Adipocyte (in vitro differentiated cells): Measurements from ENCODE around the gene BRD4.

Experiments
- DNase-seq: peaks from one replicate; pipeline ENCODE4 v3.0.0-alpha.2; 2015; ENCODE audit warnings: low read depth
- H3K27me3 ChIP-seq: replicated peaks from 2 replicates; pipeline ENCODE4 v1.7.0; 2013; ENCODE audit warnings: mild to moderate bottlenecking, low read length, moderate library complexity; ENCODE audit not compliant: control insufficient read depth, insufficient read depth
- H3K36me3 ChIP-seq: 2 replicates; pipeline ENCODE4 v1.7.0; 2013; ENCODE audit warnings: low read length, mild to moderate bottlenecking, moderate library complexity; ENCODE audit not compliant: control insufficient read depth, insufficient read depth, severe bottlenecking
- H3K4me1 ChIP-seq: 2 replicates; pipeline ENCODE4 v1.7.0; 2013; ENCODE audit warnings: mild to moderate bottlenecking, low read length, moderate library complexity; ENCODE audit not compliant: control insufficient read depth, insufficient read depth
- H3K4me3 ChIP-seq: 2 replicates; pipeline ENCODE4 v1.7.0; 2013; ENCODE audit warnings: mild to moderate bottlenecking, low read length, moderate library complexity
- H3K9ac ChIP-seq: 2 replicates; pipeline ENCODE4 v1.7.0; 2013; ENCODE audit warnings: mild to moderate bottlenecking, low read length, moderate library complexity
- H3K9me3 ChIP-seq: 2 replicates; pipeline ENCODE4 v1.7.0; 2013; ENCODE audit warnings: mild to moderate bottlenecking, low read length, moderate library complexity; ENCODE audit not compliant: control insufficient read depth

The BRD4 gene

GRCh38 chr19:15305582-15306334, 26.6 kb downstream of the BRD4 start:
- peaks cover 35% of the 10 kb centered on the region for H3K4me1 ChIP-seq
- no peak overlapping the region for H3K4me3 ChIP-seq
- H3K27me3 ChIP-seq: no peaks in the 10 kb centered on the region
- no peaks in the 10 kb centered on the region for H3K9me3 ChIP-seq
- no peak overlapping the region for H3K9ac ChIP-seq
- DNase-seq: no peak
- H3K36me3 ChIP-seq: no peaks in the 10 kb centered on the region

GRCh38 chr19:15304140-15304705, 28.1 kb downstream of the BRD4 start:
- no peaks in the 10 kb centered on the region for H3K27me3 ChIP-seq
- H3K9me3 ChIP-seq: no peaks in the 10 kb centered on the region
- H3K4me1 ChIP-seq: peaks cover 48% of the 10 kb centered on the region
- H3K36me3 ChIP-seq: no peaks in the 10 kb centered on the region
- no peak for DNase-seq
- H3K9ac ChIP-seq: no peak overlapping the region
- H3K4me3 ChIP-seq: no peak overlapping the region

GRCh38 chr19:15303105-15303780, 29.1 kb downstream of the BRD4 start:
- Histone ChIP-seq H3K4me1 (peaks cover 54% of the 10 kb centered on the region), H3K4me3 (no peak overlapping the region), H3K27me3 (no peaks in the 10 kb centered on the region), H3K9me3 (no peaks in the 10 kb centered on the region), H3K36me3 (no peaks in the 10 kb centered on the region), H3K9ac (no peak overlapping the region)
- no peak for DNase-seq

- no peak overlapping the region for H3K9ac ChIP-seq
- H3K27me3 ChIP-seq: no peaks in the 10 kb centered on the region
- H3K36me3 ChIP-seq: no peaks in the 10 kb centered on the region
- H3K4me1 ChIP-seq: peaks cover 75% of the 10 kb centered on the region
- DNase-seq: peak; percentile 76
- H3K9me3 ChIP-seq: no peaks in the 10 kb centered on the region
- H3K4me3 ChIP-seq: peak overlapping the region; percentile 37
Observed at GRCh38 chr19:15300533-15301197, 31.7 kb downstream of the BRD4 start.

GRCh38 chr19:15299568-15300409, 32.5 kb downstream of the BRD4 start:
- H3K27me3 ChIP-seq: no peaks in the 10 kb centered on the region
- H3K4me3 ChIP-seq: no peak overlapping the region
- H3K4me1 ChIP-seq: peaks cover 81% of the 10 kb centered on the region
- peak; percentile 89 for DNase-seq
- H3K9ac ChIP-seq: no peak overlapping the region
- H3K9me3 ChIP-seq: no peaks in the 10 kb centered on the region
- no peaks in the 10 kb centered on the region for H3K36me3 ChIP-seq

- Histone ChIP-seq H3K4me1 (peaks cover 82% of the 10 kb centered on the region), H3K4me3 (no peak overlapping the region)
Observed at GRCh38 chr19:15298847-15299567, 33.3 kb downstream of the BRD4 start.

GRCh38 chr19:15297416-15298224, 34.7 kb downstream of the BRD4 start:
- peaks cover 82% of the 10 kb centered on the region for H3K4me1 ChIP-seq
- peak; percentile 68 for DNase-seq
- H3K27me3 ChIP-seq: no peaks in the 10 kb centered on the region
- no peak overlapping the region for H3K4me3 ChIP-seq
- no peak overlapping the region for H3K9ac ChIP-seq
- no peaks in the 10 kb centered on the region for H3K9me3 ChIP-seq
- no peaks in the 10 kb centered on the region for H3K36me3 ChIP-seq

More at GRCh38 chr19:15298847-15299567, 33.3 kb downstream of the BRD4 start:
- Histone ChIP-seq H3K9ac (no peak overlapping the region), H3K36me3 (no peaks in the 10 kb centered on the region), H3K9me3 (no peaks in the 10 kb centered on the region), H3K27me3 (no peaks in the 10 kb centered on the region)
- no peak for DNase-seq

GRCh38 chr19:15296841-15297415, 35.4 kb downstream of the BRD4 start:
- Histone ChIP-seq H3K4me1 (peaks cover 82% of the 10 kb centered on the region), H3K9me3 (no peaks in the 10 kb centered on the region), H3K9ac (peak overlapping the region; percentile 34), H3K4me3 (peak overlapping the region; percentile 6), H3K27me3 (no peaks in the 10 kb centered on the region), H3K36me3 (no peaks in the 10 kb centered on the region)
- DNase-seq: no peak

GRCh38 chr19:15296353-15296752, 36.0 kb downstream of the BRD4 start:
- no peaks in the 10 kb centered on the region for H3K36me3 ChIP-seq
- no peak overlapping the region for H3K4me3 ChIP-seq
- H3K9ac ChIP-seq: peak overlapping the region; percentile 34
- H3K9me3 ChIP-seq: no peaks in the 10 kb centered on the region
- H3K27me3 ChIP-seq: no peaks in the 10 kb centered on the region
- DNase-seq: no peak
- H3K4me1 ChIP-seq: peaks cover 83% of the 10 kb centered on the region
